GM12891 (cell line): ENCODE results near the gene SERTAD4.

Experiments
- POLR2A ChIP-seq: IDR thresholded peaks from 2 replicates; pipeline ENCODE4 v1.6.1; 2011; ENCODE audit warnings: low read depth, low read length, control low read depth
- TAF1 ChIP-seq: IDR thresholded peaks from 2 replicates; pipeline ENCODE4 v1.6.1; 2011; ENCODE audit warnings: low read depth, low read length, control low read depth

DNA sequence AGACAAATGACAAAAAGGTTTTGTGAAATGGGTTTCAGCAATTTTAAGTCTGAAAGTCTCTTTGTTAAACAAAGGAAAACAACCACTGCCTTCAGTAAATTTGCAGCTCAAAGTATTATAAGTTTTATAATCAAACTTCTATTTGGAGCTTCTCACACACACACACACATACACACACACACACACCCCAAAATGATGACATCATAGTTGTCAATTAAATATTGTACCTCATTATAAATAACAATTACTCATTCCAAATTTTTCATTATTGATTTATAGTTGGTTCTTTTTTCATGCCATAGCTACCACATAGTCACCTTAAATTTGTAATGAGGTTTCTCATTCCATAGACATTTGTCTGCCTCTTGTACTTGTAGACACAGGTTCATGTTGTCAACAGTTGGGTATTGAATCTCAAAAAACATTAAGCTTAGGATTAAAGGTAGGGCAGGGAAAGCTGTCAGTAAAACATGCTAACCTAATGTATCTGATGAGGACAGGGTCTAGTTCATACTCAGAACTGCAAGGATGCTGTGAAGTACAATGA lies 2.4 kb upstream of the SERTAD4 start:
- TF ChIP-seq POLR2A: no peak
- no peak for TF ChIP-seq TAF1
